HG02588 (cell line): ENCODE results near the gene SGF29.
"Not testable (repeated sequence)": the region's sequence is repeated elsewhere in the genome, so short reads cannot be mapped to it uniquely, and the experiment has no call there.

ENCODE experiments used
- ATAC-seq: cut with Tn5 transposase; IDR thresholded peaks from one replicate; pipeline ENCODE4 v1.9.1; 2021; ENCODE audit warnings: mild to moderate bottlenecking, moderate library complexity; ENCODE audit not compliant: unreplicated experiment

SGF29 gene

DNA sequence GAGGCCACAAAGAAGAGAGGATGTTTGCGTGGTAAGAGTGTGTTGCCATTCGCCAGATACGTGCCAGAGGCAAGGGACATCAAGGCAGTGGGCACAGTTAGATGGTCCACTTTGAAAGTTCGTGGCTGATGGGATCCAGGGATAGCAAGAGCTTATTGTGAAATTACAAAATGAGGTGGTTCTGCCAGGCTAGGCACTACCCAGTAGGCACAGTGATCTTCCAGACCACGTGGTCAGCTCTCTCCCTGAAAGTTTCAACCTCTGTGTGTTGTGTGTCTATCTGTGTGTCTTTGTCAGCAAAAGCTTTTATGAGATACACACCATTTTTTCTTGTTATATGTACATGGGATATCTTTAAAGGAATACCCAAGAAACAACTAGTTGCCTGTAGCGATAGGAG is 9.5 kb downstream of the SGF29 start:
- no peak for ATAC-seq

GRCh38 chr16:28566233-28566925 is 12.7 kb downstream of the SGF29 start:
- ATAC-seq = not testable (repeated sequence)

DNA sequence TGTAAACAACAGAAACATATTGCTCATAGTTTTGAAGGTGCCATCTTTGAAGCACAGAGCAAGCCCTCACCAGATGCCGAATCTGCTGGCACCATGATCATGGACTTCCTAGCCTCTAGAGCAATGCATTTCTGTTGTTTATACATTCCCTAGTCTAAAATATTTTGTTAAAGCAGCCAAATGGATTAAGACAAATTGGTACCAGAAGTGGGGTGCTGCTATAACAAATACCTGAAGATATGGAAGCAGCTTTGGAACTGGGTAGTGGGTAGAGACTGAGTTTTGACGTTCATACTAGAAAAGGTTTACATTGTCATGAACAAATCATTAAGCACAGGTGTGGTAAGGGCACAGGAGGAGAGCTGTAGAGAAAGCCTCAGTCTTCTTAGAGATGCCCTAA is 13.6 kb downstream of the SGF29 start:
- no peak for ATAC-seq

- ATAC-seq = no peak
These were observed 15.3 kb downstream of the SGF29 start for GRCh38 chr16:28569021-28569420.

DNA sequence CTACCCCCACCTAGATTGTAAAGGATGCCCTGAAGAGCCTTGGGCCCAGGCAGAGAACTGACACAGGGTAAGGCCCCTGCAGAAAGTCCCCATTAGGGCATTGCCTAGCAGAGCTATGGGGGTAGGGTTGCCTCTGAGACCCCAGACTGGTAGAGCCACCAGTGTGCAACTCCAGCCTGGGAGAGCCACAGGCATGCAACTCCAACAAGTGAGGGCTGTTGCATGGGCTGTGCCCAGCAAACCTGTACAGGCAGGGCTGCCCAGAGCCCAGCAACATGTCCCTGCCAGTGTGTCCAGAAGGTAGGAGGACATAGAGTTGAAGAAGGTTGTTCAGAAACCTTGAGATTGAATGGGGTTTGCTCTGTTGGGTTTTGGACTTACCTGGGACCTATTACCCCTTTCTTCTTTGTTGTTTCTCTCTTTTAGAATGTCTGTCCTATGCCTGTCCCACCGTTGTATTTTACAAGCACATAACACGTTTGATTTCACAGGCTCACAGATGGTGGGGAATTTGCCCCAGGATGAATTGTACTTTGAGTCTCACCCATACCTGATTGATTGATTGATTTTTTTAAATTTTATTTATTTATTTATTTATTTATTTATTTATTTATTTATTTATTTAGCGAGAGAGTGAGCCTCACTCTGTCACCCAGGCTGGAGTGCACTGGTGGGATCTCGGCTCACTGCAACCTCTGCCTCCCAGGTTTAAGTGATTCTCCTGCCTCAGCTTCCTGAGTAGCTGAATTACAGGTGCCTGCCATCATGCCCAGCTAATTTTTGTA is 16.4 kb downstream of the SGF29 start:
- ATAC-seq = no peak

GRCh38 chr16:28572696-28573510 is 19.2 kb downstream of the SGF29 start:
- ATAC-seq = no peak

DNA sequence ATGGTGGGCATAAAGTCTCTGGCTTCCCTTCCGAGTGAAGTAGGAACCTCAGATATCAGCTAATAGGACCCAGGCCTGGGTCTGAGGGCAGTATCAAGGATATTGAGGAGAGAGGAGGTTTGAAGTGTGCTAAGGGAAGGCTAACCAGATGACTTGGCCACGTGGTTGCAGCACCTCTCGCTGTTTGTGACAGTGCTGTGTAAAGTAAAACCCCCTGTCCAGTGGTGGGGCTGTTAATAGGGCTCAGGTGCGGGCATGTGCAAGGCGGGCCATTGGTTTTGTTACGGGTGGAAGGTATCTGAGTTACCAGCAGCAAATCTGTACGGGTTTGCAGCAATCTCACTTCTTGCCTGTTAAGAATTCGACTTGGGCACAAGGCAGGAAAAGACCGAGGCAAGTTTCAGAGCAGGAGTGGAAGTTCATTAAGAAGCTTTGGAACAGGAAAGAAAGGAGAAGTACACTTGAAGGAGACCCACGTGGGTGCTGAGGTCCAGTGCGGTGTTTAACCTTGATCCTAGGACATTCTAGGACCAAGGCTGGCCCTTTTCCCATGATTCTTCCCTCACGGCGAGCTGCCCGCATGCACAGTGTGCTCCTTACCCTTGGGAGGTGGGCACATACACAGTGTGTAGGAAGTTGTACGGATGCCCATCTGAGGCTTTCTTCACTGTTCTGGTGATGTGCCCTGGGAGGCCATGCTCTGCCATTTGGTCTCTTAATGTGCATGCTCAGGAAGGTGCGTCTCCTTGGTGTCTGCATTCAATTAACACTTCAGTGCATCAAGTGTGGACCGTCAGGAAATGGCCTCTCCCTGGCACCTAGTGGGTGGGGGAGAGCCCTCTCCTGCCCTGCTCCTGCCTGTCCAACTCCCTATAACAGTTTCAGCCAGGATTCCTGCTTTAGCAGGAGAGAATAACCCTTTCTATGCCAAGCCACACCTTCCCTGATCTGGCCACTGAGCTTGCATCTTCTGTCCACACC is 20.3 kb downstream of the SGF29 start:
- no peak for ATAC-seq

DNA sequence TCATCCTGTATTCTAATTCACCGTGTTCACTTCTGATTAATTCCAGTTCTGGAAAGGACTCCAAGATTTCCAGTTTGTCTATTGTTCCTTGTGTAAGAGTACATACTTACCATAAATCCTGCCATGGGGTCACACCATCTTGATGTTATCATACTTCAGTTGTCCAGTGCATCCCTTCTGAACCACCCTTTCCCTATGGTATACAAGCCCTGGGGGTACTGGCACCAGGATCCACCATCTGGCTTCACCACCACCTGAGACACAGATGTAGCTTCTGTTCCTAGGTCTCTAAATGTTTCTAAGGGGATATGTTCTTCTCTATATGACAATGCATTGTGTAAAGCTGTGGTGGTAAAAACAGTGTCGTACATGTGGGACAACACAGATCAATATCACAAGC is 21.2 kb downstream of the SGF29 start:
- no peak for ATAC-seq

- ATAC-seq = no peak
These were observed 21.9 kb downstream of the SGF29 start for GRCh38 chr16:28575446-28576109.

DNA sequence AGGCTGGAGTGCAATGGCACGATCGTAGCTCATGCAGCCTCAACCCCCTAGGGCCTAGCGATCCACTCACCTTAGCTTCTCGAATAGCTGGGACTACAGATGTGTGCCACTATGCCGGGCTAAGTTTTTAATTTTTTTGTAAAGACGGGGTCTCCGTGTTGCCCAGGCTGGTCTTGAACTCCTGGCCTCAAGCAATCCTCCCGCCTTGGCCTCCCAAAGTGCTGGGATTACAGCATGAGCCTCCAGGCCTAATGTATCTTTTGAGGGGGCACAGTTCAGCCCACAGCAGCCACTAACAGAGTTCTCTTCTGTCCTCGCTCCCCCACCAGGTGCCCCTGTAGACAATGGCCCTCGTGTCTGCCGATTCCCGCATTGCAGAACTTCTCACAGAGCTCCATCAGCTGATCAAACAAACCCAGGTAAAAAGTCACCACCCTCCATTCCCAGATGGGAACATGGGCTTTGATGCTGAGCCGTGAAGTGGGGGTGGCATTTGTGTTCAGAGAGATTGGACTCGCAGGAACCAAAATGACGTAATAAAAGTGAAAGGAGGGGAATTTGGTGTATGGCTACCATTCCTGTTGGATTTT is 27.1 kb downstream of the SGF29 start:
- ATAC-seq = no peak

DNA sequence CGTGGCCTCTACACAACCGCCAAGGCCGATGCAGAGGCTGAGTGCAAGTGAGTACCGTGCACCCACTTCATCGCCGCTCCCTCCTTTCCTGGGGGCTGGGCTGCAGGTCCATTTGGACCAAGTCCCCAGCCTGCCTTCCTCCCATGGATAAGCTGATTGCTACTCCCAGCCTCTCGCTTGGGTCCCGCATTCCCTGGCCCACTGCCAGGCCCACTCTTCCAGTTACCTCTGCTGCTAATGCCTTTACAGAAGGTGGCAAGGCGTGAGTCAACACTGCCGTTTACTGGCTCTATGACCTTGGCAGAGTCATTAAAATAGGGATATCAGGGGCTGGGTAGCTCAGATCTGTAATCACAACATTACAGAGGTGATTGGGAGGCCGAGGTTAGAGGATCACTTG is 32.0 kb downstream of the SGF29 start:
- ATAC-seq = no peak

- ATAC-seq = no peak
These were observed 32.7 kb downstream of the SGF29 start for GRCh38 chr16:28586466-28586865.

- no peak for ATAC-seq
These were observed 33.7 kb downstream of the SGF29 start for GRCh38 chr16:28587386-28587785.

- ATAC-seq = no peak
These were observed 35.3 kb downstream of the SGF29 start for GRCh38 chr16:28589069-28589468.

- no peak for ATAC-seq
These were observed 36.2 kb downstream of the SGF29 start for GRCh38 chr16:28589930-28590329.

- no peak for ATAC-seq
These were observed 36.9 kb downstream of the SGF29 start for GRCh38 chr16:28590384-28591340.

- ATAC-seq = no peak
These were observed 37.6 kb downstream of the SGF29 start for GRCh38 chr16:28591355-28591754.

GRCh38 chr16:28592511-28592910 is 38.8 kb downstream of the SGF29 start:
- ATAC-seq = no peak
